NCI-H1694 (cell line): Measurements from ENCODE around the gene TXLNG.

ENCODE experiments used
- DNase-seq: peaks from one replicate; lab custom pipeline; 2025; lab: John Stamatoyannopoulos, UW

TXLNG gene

GRCh38 chrX:16874458-16875095 lies 88.3 kb downstream of the TXLNG start:
- no peak for DNase-seq

- no peak for DNase-seq
These were observed 90.4 kb downstream of the TXLNG start for GRCh38 chrX:16876696-16877095.

GRCh38 chrX:16882169-16882568 lies 95.9 kb downstream of the TXLNG start:
- DNase-seq, result no peak

DNA sequence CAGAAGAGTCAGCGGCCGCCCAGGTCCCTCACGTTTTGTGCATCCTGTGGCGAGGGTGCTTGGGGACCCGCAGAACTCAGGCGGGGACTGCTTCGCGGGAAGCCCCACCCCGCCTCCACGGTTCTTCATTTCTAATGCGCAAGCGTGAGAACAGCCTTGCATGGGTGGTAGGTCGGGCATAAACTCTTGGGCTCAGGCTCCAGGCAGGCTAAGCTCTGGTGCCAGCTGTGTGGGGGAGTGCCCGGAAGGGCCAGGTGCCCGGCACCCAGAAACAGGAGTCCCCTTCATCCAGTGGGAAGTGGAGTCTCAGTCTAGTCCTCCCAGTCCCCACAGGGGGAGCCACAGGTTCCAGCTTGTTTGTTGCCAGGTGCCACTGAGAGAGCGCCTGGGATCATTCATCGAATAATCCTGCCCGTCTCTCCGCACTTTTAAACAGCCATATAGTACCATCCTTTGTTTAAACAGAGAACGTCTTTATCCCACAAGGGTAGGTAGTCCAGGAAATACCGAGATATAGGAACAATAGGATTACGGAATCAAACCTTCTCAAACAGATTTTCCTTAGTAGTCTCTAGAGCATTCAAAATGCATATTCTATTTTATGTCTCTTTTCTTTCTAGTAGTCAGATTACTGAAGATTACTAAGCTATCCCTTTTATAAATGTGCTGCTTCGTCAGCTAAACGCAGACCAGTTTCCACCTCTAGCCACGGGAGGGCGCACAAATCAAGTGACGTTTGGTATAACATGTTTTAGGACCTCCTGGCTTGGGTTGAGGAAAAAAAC lies 96.6 kb downstream of the TXLNG start:
- peak; percentile 60 for DNase-seq

GRCh38 chrX:16883487-16883804 lies 97.2 kb downstream of the TXLNG start:
- DNase-seq, result no peak

- DNase-seq, result no peak
These were observed 99.4 kb downstream of the TXLNG start for GRCh38 chrX:16885628-16886027.

DNA sequence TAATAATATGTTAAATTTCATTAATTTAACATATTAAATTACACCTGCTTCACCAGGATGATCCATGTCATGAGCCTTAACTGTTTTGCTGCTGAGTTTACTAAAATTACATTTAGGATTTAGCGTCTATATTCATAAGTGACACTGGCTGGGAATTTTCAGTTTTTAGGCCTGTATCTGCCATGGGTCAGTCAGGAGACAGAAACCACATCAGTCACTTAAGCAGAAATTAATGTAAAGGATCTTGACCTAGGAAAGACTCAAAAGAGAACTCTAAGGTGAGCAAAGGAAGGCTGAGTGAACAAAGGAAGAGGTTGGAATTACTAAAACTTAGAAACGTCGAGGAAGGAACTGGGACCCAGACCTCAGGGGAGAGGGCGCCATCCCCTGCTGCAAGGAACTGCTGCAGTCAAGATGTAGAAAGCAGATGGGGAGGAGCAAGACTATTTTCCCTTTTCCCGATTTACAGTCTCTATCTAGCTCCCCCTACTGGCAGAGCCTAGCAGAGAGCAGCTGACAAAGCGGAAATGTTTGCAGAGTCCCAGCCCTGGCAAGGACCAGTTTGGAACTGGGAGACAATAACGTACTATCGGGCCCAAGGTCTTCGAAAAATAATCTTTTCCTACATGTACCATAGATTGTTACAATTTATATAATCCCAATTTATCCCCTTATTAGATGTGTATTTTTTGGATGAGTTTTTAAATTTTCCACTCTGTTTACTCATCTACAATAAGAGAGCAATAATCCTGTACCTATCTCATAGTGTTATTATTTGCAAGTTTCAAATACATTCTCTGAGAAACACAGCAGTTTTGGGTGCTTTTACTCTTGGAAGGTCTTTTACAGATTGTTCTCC lies 106.5 kb downstream of the TXLNG start:
- peak; percentile 13 for DNase-seq
